Measurements from ENCODE around the gene SULT1A1.
"Not testable (repeated sequence)": the region's sequence is repeated elsewhere in the genome, so short reads cannot be mapped to it uniquely, and the experiment has no call there.

DNA sequence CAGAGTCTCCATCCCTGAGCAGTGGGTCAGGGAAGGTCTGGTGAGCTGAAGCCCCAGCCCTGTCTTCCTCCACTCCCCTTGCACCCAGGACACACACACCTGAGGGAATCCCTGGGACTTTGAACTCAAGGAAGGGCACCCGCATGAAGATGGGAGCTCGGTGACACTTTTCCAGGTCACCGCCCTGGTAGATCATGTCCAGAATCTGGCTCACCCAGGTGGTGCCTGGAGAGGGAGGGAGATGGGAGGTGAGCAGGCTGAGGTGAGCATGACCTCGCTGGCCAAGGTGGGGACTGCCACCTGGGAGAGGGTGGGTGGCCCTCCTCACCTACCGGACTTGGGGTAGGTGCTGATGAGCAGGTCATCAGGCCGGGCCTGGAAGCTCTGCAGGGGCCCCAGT is 14.4 kb downstream of the SULT1A1 start:
- TF ChIP-seq CTCF (conservative IDR thresholded peaks at IDR 0.05; ENCODE audit: low read length); EZH2phosphoT487 (IDR thresholded peaks at IDR 0.05; ENCODE audit: borderline replicate concordance): not testable (repeated sequence)
